ENCODE measurements around the gene ACTR5.

ACTR5 gene

GRCh38 chr20:38748097-38748860 is at the start of gene ACTR5:
TSS of gene ACTR5 (plus strand) at chr20:38748460. CDS start at chr20:38748479, 19 bp downstream.
- DNase-seq: peak; percentile 98

- DNase-seq: no peak
Measured at GRCh38 chr20:38698541-38698940, 49.7 kb upstream of the ACTR5 start.

GRCh38 chr20:38700141-38700540 is 48.1 kb upstream of the ACTR5 start:
- no peak for DNase-seq

GRCh38 chr20:38700926-38701325 is 47.3 kb upstream of the ACTR5 start:
- no peak for DNase-seq

- DNase-seq: no peak
Measured at GRCh38 chr20:38703526-38703925, 44.7 kb upstream of the ACTR5 start.

GRCh38 chr20:38704136-38704535 is 44.1 kb upstream of the ACTR5 start:
- DNase-seq: no peak

- peak; percentile 86 for DNase-seq
Measured at GRCh38 chr20:38706509-38706908, 41.8 kb upstream of the ACTR5 start.

- no peak for DNase-seq
Measured at GRCh38 chr20:38714308-38714707, 34.0 kb upstream of the ACTR5 start.

- DNase-seq: peak; percentile 40
Measured at GRCh38 chr20:38715646-38716045, 32.6 kb upstream of the ACTR5 start.

GRCh38 chr20:38722683-38723016 is 25.6 kb upstream of the ACTR5 start:
- DNase-seq: peak; percentile 70

- peak; percentile 77 for DNase-seq
Measured at GRCh38 chr20:38723017-38723847, 25.0 kb upstream of the ACTR5 start.

- DNase-seq: peak; percentile 75
Measured at GRCh38 chr20:38723848-38724625, 24.2 kb upstream of the ACTR5 start, which contains the start of gene SLC32A1. TSS of gene SLC32A1 (plus strand) at chr20:38724486. CDS start at chr20:38724725, 239 bp downstream.

- DNase-seq: peak; percentile 79
Measured at GRCh38 chr20:38724626-38725147, 23.6 kb upstream of the ACTR5 start.

- peak; percentile 51 for DNase-seq
Measured at GRCh38 chr20:38725148-38725901, 22.9 kb upstream of the ACTR5 start.

- DNase-seq: peak; percentile 82
Measured at GRCh38 chr20:38725931-38726803, 22.1 kb upstream of the ACTR5 start.

GRCh38 chr20:38726804-38727606 is 21.3 kb upstream of the ACTR5 start:
- DNase-seq: peak; percentile 93

- peak; percentile 58 for DNase-seq
Measured at GRCh38 chr20:38727607-38728190, 20.6 kb upstream of the ACTR5 start.

GRCh38 chr20:38728191-38728781 is 20.0 kb upstream of the ACTR5 start:
- peak; percentile 67 for DNase-seq

GRCh38 chr20:38728911-38729642 is 19.2 kb upstream of the ACTR5 start:
- DNase-seq: peak; percentile 70

All from retina (tissue), 1 donor.